Keratinocyte (primary cell): ENCODE results near the gene RPS27. TPM values are rescaled to one million over a fixed set of nuclear protein-coding genes. Genes with fewer than 3 reads are reported as not detected.
"Not testable (repeated sequence)": the region's sequence is repeated elsewhere in the genome, so short reads cannot be mapped to it uniquely, and the experiment has no call there.

Experiments used
- DNase-seq: peaks from one replicate; pipeline ENCODE4 v3.0.0-alpha.2; 2011; ENCODE audit warnings: low read depth, missing footprints, low spot score
- FAIRE-seq: peaks from 2 replicates; lab custom pipeline; 2011; peaks lifted over from hg19 to GRCh38; lab: Jason Lieb, UNC
- H2AFZ ChIP-seq: 2 replicates; pipeline ENCODE4 v1.6.0; 2012; ENCODE audit warnings: low read length, control low read depth, inconsistent platforms; ENCODE audit not compliant: control insufficient read depth
- H3K27ac ChIP-seq: 2 replicates; pipeline ENCODE4 v1.5.1; 2011; ENCODE audit warnings: low read length; ENCODE audit not compliant: control insufficient read depth, insufficient read depth
- H3K27me3 ChIP-seq: 3 replicates; pipeline ENCODE4 v1.6.0; 2011; ENCODE audit warnings: low read length; ENCODE audit not compliant: control insufficient read depth, insufficient read depth; ENCODE audit errors: extremely low read depth
- H3K36me3 ChIP-seq, 2 experiments: 2 replicates in 1 of 2; 3 replicates in 1 of 2; pipeline ENCODE4 v1.5.1; 2011; ENCODE audit warnings: low read length in 2 of 2, mild to moderate bottlenecking in 1 of 2; ENCODE audit not compliant: control insufficient read depth in 2 of 2, insufficient read depth in 2 of 2; ENCODE audit errors: extremely low read depth in 1 of 2
- H3K4me1 ChIP-seq: 3 replicates; pipeline ENCODE4 v1.5.1; 2011; ENCODE audit warnings: low read length; ENCODE audit not compliant: control insufficient read depth, insufficient read depth; ENCODE audit errors: extremely low read depth
- H3K4me2 ChIP-seq: 3 replicates; pipeline ENCODE4 v1.6.0; 2011; ENCODE audit warnings: low read depth, low read length; ENCODE audit not compliant: control insufficient read depth, insufficient read depth; ENCODE audit errors: extremely low read depth
- H3K4me3 ChIP-seq, 3 experiments: fragments of 200-600 bp in 1 of 3; sonication (generic) in 1 of 3; 2 replicates in 2 of 3; 3 replicates in 1 of 3; pipeline ENCODE4 v1.5.1; 2011 to 2016; ENCODE audit warnings: low read length in 3 of 3, mild to moderate bottlenecking in 3 of 3, control low read depth in 2 of 3, inconsistent platforms in 1 of 3, low read depth in 1 of 3, mixed read lengths in 1 of 3, mixed run types in 1 of 3, moderate library complexity in 1 of 3; ENCODE audit not compliant: control insufficient read depth in 2 of 3, insufficient read depth in 2 of 3; ENCODE audit errors: extremely low read depth in 1 of 3
- H3K79me2 ChIP-seq: 2 replicates; pipeline ENCODE4 v1.6.0; 2012; ENCODE audit warnings: low read length; ENCODE audit not compliant: control insufficient read depth, insufficient read depth
- H3K9ac ChIP-seq: 3 replicates; pipeline ENCODE4 v1.6.0; 2011; ENCODE audit warnings: low read length; ENCODE audit not compliant: control insufficient read depth, insufficient read depth; ENCODE audit errors: extremely low read depth
- H3K9me1 ChIP-seq: 3 replicates; pipeline ENCODE4 v1.6.0; 2011; ENCODE audit warnings: low read length; ENCODE audit not compliant: control insufficient read depth, insufficient read depth; ENCODE audit errors: extremely low read depth
- H3K9me3 ChIP-seq: 2 replicates; pipeline ENCODE4 v1.5.1; 2012; ENCODE audit warnings: low read depth, low read length; ENCODE audit not compliant: control insufficient read depth
- H4K20me1 ChIP-seq: 3 replicates; pipeline ENCODE4 v1.6.0; 2011; ENCODE audit warnings: low read length; ENCODE audit not compliant: control insufficient read depth, insufficient read depth; ENCODE audit errors: extremely low read depth
- EZH2 ChIP-seq: IDR thresholded peaks from one replicate; pipeline ENCODE4 v1.6.1; 2012; ENCODE audit warnings: inconsistent platforms, mild to moderate bottlenecking, low read length, moderate library complexity
- dilution Hi-C: fragments of 300-500 bp; cut with MboI; formaldehyde crosslinking; loops from one replicate; pipeline ENCODE4 v1.7.0; 2020; ENCODE audit warnings: low sequenced_read_pairs; ENCODE audit not compliant: extremely low pct_ligation_motif_present
- polyA plus RNA-seq, 5 experiments: library from polyadenylated mRNA; depleted of rRNA in 3 of 5; stranded (reverse) in 3 of 5; stranded (forward) in 1 of 5; unstranded in 1 of 5; fragments of >200 nt; gene quantifications; 1 replicate in 1 of 5; 2 replicates in 3 of 5; 3 replicates in 1 of 5; pipeline versions ENCODE4 v1.2.1 to v1.2.3, GENCODE V29; 2011 to 2012; ENCODE audit warnings: missing spikeins in 2 of 5, low read depth in 1 of 5, low replicate concordance in 1 of 5
- small RNA-seq, 3 experiments: library from RNA; depleted of rRNA; stranded (forward); fragments of <200 nt; gene quantifications; one replicate each; pipeline ENCODE3, GENCODE V24; 2012; ENCODE audit warnings: low read depth in 3 of 3, low replicate concordance in 1 of 3; ENCODE audit not compliant: insufficient read length in 3 of 3
- TF ChIP-seq, protein P1 (sequence below), 3 experiments: IDR thresholded peaks in 1 of 3; conservative IDR thresholded peaks in 1 of 3; optimal IDR thresholded peaks in 1 of 3; 2 replicates in 2 of 3; 3 replicates in 1 of 3; pipeline versions ENCODE3 to v1.5.1; 2011; ENCODE audit warnings: low read length in 3 of 3, mild to moderate bottlenecking in 3 of 3, moderate library complexity in 2 of 3, control low read depth in 1 of 3, inconsistent platforms in 1 of 3; ENCODE audit not compliant: insufficient read depth in 2 of 3; ENCODE audit errors: extremely low read depth in 1 of 3

Gene RPS27
- polyA plus RNA-seq, 1 donor (not counting 4 experiments of a cell fraction or from before 2014, with no cell fraction given) = 5,112 TPM

DNA sequence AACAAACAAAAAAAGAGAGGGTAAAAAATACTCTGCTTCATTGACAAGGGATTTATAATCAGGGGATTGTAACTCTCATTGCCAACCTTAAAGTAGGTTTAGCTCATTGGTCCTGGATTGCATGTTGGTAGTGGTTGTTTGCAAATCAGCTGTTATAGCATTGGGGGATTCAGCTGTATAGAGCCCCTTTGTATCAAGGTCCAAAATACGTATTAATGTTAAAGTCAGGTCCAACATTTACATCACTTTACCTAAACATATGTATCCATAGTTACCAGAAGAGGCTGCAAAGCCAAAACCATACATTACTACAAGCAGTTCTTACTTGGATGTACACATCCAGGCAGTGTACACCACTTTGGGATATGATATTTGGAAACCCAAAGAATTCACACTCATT, 29.4 kb downstream of the RPS27 start:
- no peaks in the 10 kb centered on the region for H3K79me2 ChIP-seq
- H3K36me3 ChIP-seq = no peaks in the 10 kb centered on the region
- no peak for FAIRE-seq
- DNase-seq = no peak
- H3K27ac ChIP-seq = no peak overlapping the region
- no peaks in the 10 kb centered on the region for H3K9me3 ChIP-seq
- no peaks in the 10 kb centered on the region for H3K9me1 ChIP-seq
- H2AFZ ChIP-seq = no peak overlapping the region
- H3K27me3 ChIP-seq = no peaks in the 10 kb centered on the region
- dilution Hi-C loops = no loop called here
- TF ChIP-seq EZH2 = no peak
- TF ChIP-seq, protein P1, sequence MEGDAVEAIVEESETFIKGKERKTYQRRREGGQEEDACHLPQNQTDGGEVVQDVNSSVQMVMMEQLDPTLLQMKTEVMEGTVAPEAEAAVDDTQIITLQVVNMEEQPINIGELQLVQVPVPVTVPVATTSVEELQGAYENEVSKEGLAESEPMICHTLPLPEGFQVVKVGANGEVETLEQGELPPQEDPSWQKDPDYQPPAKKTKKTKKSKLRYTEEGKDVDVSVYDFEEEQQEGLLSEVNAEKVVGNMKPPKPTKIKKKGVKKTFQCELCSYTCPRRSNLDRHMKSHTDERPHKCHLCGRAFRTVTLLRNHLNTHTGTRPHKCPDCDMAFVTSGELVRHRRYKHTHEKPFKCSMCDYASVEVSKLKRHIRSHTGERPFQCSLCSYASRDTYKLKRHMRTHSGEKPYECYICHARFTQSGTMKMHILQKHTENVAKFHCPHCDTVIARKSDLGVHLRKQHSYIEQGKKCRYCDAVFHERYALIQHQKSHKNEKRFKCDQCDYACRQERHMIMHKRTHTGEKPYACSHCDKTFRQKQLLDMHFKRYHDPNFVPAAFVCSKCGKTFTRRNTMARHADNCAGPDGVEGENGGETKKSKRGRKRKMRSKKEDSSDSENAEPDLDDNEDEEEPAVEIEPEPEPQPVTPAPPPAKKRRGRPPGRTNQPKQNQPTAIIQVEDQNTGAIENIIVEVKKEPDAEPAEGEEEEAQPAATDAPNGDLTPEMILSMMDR (optimal IDR thresholded peaks at IDR 0.05 in 1 of 3, IDR thresholded peaks at IDR 0.05 in 1 of 3, conservative IDR thresholded peaks at IDR 0.05 in 1 of 3; ENCODE audit: extremely low read depth in 1 of 3, insufficient read depth in 2 of 3, low read length in 3 of 3) = no peak
- H4K20me1 ChIP-seq = no peaks in the 10 kb centered on the region
- H3K4me1 ChIP-seq = no peaks in the 10 kb centered on the region
- H3K4me2 ChIP-seq = no peak overlapping the region
- no peak overlapping the region for H3K9ac ChIP-seq
- H3K4me3 ChIP-seq = no peak overlapping the region

DNA sequence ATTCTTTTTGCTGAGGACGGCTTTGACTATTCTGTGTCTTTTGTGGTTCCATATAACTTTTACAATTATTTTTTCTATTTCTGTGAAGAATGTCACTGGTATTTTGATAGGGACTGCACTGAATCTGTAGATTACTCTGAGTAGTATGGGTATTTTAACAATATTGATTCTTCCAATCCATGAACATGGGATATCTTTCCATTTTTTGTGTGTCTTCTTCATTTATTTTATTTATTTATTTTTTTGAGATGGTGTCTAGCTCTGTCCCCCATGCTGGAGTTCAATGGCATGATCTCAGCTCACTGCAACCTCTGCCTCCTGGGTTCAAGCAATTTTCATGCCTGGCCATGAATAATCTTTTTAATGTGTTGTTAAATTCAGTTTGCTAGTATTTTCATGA, 43.1 kb downstream of the RPS27 start:
- FAIRE-seq, dilution Hi-C loops: not testable (repeated sequence)

More for the DNA sequence above, 43.1 kb downstream of the RPS27 start:
- not testable (repeated sequence) for H3K9ac ChIP-seq, DNase-seq, H3K27me3 ChIP-seq, H3K4me1 ChIP-seq, H3K79me2 ChIP-seq, H2AFZ ChIP-seq, H4K20me1 ChIP-seq, H3K4me3 ChIP-seq, H3K9me3 ChIP-seq, H3K27ac ChIP-seq, H3K4me2 ChIP-seq, H3K9me1 ChIP-seq, H3K36me3 ChIP-seq

Small RNA genes lying within 50 kb of the gene (small RNA-seq; reads per million reads assigned to genes)
- gene MIR6737 (0 to 0.33 (median 0) reads per million in 3 experiments), gene RNU6-179P (0 reads per million in 3 experiments)

Other genes with a start within 250 kb of the RPS27 start
- gene SLC27A3, start 215.4 kb upstream of the RPS27 start, polyA plus RNA-seq = 7.4 to 9.6 TPM (median 8.2 TPM) in 3 replicates
- gene GATAD2B, start 67.8 kb upstream of the RPS27 start, polyA plus RNA-seq = 4.1 to 7.6 TPM (median 6.1 TPM) in 3 replicates
- gene DENND4B, start 44.0 kb upstream of the RPS27 start, polyA plus RNA-seq = 7.9 to 16.3 TPM (median 8.0 TPM) in 3 replicates
- gene CRTC2, start 32.1 kb upstream of the RPS27 start, polyA plus RNA-seq = 14.0 to 20.4 TPM (median 15.9 TPM) in 3 replicates
- gene SLC39A1, start 27.2 kb upstream of the RPS27 start, polyA plus RNA-seq = 68.4 to 83.6 TPM (median 68.5 TPM) in 3 replicates
- 6.0 to 6.3 TPM (median 6.2 TPM) in 3 replicates for gene CREB3L4, start 22.9 kb upstream of the RPS27 start, polyA plus RNA-seq
- gene JTB, start 13.1 kb upstream of the RPS27 start, polyA plus RNA-seq = 71.7 to 86.8 TPM (median 83.4 TPM) in 3 replicates
- 38.3 to 87.1 TPM (median 69.8 TPM) in 3 replicates for gene RAB13, start 4.4 kb upstream of the RPS27 start, polyA plus RNA-seq
- gene NUP210L, start 164.3 kb downstream of the RPS27 start, polyA plus RNA-seq = 0.01 TPM in 1 of 3 replicates, not detected in the others
- gene TPM3, start 201.3 kb downstream of the RPS27 start, polyA plus RNA-seq = 294 to 691 TPM (median 585 TPM) in 3 replicates
- not detected in 3 replicates for gene CFAP141, start 215.6 kb downstream of the RPS27 start, polyA plus RNA-seq
- gene UBAP2L, start 230.2 kb downstream of the RPS27 start, polyA plus RNA-seq = 118 to 198 TPM (median 161 TPM) in 3 replicates